ENCODE data around the gene CD248. TPM values are rescaled to one million over a fixed set of nuclear protein-coding genes. Genes with fewer than 3 reads are reported as not detected.

The CD248 gene
- total RNA-seq, 1 donor = 107 TPM

DNA sequence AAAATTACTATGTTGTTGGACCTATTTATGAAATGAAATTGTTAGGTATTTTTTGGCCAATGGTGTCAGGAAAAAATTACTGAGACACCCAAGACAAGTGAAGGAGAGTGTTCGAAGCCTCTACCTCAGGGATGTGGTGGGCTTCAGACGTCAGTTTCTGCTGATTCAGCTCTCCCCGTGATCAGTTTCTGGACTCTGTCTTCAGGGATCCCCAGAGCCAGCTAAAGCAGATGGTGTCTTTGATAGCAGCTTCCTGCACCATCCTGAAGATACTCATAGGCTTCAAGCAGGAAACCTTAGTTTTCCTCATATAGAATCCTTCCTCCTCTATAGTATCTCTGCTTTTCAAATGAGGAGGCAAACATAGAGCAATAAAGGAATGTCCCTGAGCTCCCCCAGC lies 7.4 kb downstream of the CD248 start:
- TF ChIP-seq, protein P1, sequence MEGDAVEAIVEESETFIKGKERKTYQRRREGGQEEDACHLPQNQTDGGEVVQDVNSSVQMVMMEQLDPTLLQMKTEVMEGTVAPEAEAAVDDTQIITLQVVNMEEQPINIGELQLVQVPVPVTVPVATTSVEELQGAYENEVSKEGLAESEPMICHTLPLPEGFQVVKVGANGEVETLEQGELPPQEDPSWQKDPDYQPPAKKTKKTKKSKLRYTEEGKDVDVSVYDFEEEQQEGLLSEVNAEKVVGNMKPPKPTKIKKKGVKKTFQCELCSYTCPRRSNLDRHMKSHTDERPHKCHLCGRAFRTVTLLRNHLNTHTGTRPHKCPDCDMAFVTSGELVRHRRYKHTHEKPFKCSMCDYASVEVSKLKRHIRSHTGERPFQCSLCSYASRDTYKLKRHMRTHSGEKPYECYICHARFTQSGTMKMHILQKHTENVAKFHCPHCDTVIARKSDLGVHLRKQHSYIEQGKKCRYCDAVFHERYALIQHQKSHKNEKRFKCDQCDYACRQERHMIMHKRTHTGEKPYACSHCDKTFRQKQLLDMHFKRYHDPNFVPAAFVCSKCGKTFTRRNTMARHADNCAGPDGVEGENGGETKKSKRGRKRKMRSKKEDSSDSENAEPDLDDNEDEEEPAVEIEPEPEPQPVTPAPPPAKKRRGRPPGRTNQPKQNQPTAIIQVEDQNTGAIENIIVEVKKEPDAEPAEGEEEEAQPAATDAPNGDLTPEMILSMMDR (IDR thresholded peaks at IDR 0.05; ENCODE audit: extremely low read depth, low read depth, low read length) = no peak
- Histone ChIP-seq H3K79me2 (ENCODE audit: insufficient read depth, low read length) (peaks cover 10% of the 10 kb centered on the region), H3K27me3 (ENCODE audit: insufficient read depth, low read length) (peaks cover 3% of the 10 kb centered on the region), H4K20me1 (ENCODE audit: insufficient read depth, low read length) (peaks cover 3% of the 10 kb centered on the region), H3K4me2 (ENCODE audit: insufficient read depth, low read length) (no peak overlapping the region), H3K9me3 (ENCODE audit: low read depth, low read length) (no peaks in the 10 kb centered on the region), H3K27ac (ENCODE audit: low read depth, low read length) (no peak overlapping the region), H3K4me3 (ENCODE audit: insufficient read depth, low read length) (no peak overlapping the region), H2AFZ (ENCODE audit: low read length) (no peak overlapping the region), H3K36me3 (ENCODE audit: insufficient read depth, low read length) (no peaks in the 10 kb centered on the region), H3K4me1 (ENCODE audit: insufficient read depth, low read length) (peaks cover 14% of the 10 kb centered on the region)
- DNase-seq (ENCODE audit: insufficient read length, low spot score, missing footprints) = no peak

DNA sequence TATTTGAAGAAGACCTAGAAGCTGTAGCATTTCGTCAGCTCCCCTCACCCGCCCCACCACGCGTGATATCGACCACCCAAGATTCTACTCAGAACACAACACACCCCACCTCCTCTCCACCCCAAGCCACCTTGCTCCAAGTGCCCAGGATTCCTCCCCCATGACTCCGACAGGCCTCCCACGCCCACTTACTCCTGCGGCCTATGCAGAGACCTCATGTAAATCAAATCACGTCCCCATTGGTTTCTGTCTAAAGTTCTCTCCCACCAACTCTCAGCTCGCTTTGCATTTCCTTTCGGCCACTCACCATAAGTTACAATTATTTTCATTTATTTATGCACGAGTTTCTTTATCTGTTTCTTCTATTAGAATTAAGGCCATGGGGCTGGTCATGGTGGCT lies 14.2 kb downstream of the CD248 start:
- Histone ChIP-seq H3K9me3 (ENCODE audit: low read depth, low read length) (no peaks in the 10 kb centered on the region), H3K4me2 (ENCODE audit: insufficient read depth, low read length) (no peak overlapping the region), H3K4me3 (ENCODE audit: insufficient read depth, low read length) (no peak overlapping the region), H2AFZ (ENCODE audit: low read length) (no peak overlapping the region), H4K20me1 (ENCODE audit: insufficient read depth, low read length) (no peaks in the 10 kb centered on the region), H3K27me3 (ENCODE audit: insufficient read depth, low read length) (peaks cover 7% of the 10 kb centered on the region), H3K36me3 (ENCODE audit: insufficient read depth, low read length) (no peaks in the 10 kb centered on the region), H3K27ac (ENCODE audit: low read depth, low read length) (no peak overlapping the region), H3K79me2 (ENCODE audit: insufficient read depth, low read length) (no peaks in the 10 kb centered on the region), H3K4me1 (ENCODE audit: insufficient read depth, low read length) (no peaks in the 10 kb centered on the region)
- peak; percentile 11 for DNase-seq (ENCODE audit: insufficient read length, low spot score, missing footprints)
- TF ChIP-seq, protein P1 (IDR thresholded peaks at IDR 0.05; ENCODE audit: extremely low read depth, low read depth, low read length) = no peak

DNA sequence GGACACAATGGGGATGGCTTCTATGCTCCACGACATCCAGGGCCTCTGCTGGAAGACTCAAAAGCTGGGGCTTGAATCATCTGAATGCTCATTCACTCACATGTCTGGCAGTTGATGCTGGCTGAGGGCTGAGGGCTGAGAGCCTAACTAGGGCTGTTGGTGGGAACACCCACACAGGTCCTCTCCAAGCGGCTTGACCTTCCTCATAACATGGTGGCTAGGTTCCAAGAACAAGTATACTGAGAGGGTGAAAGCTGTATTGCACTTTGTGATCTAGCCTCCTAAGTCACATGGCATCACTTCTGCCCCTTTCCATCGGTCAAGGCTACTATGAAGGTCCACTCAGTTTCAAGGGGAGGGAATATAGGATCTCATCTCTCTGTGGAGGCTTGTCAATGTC lies 17.7 kb downstream of the CD248 start:
- H3K4me1 ChIP-seq (ENCODE audit: insufficient read depth, low read length) = no peaks in the 10 kb centered on the region
- no peaks in the 10 kb centered on the region for H3K9me3 ChIP-seq (ENCODE audit: low read depth, low read length)
- no peak overlapping the region for H3K4me2 ChIP-seq (ENCODE audit: insufficient read depth, low read length)
- no peaks in the 10 kb centered on the region for H3K79me2 ChIP-seq (ENCODE audit: insufficient read depth, low read length)
- no peak overlapping the region for H3K4me3 ChIP-seq (ENCODE audit: insufficient read depth, low read length)
- peaks cover 7% of the 10 kb centered on the region for H3K27me3 ChIP-seq (ENCODE audit: insufficient read depth, low read length)
- no peak overlapping the region for H3K27ac ChIP-seq (ENCODE audit: low read depth, low read length)
- peak; percentile 68 for DNase-seq (ENCODE audit: insufficient read length, low spot score, missing footprints)
- no peak overlapping the region for H2AFZ ChIP-seq (ENCODE audit: low read length)
- H3K36me3 ChIP-seq (ENCODE audit: insufficient read depth, low read length) = no peaks in the 10 kb centered on the region
- TF ChIP-seq, protein P1 (IDR thresholded peaks at IDR 0.05; ENCODE audit: extremely low read depth, low read depth, low read length) = no peak
- no peaks in the 10 kb centered on the region for H4K20me1 ChIP-seq (ENCODE audit: insufficient read depth, low read length)

DNA sequence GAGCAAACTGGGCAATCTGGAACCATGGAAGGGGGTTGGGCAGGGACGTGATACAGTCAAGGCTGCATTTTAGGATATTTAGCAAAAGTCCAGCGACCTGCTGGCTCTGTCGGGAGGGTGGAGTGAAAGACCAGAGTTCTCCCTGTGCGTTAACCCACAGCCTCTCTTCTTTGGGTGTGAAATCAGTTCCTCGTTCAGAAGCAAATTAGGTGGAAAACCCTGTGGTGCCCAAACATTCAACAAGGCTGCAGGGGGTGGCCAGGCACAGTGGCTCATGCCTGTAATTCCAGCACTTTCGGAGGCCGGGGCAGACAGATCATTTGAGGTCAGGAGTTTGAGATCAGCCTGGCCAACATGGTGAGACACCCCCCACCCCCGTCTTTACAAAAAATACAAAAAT lies 19.2 kb downstream of the CD248 start:
- H3K27me3 ChIP-seq (ENCODE audit: insufficient read depth, low read length) = peaks cover 18% of the 10 kb centered on the region
- H3K79me2 ChIP-seq (ENCODE audit: insufficient read depth, low read length) = no peaks in the 10 kb centered on the region
- no peaks in the 10 kb centered on the region for H3K9me3 ChIP-seq (ENCODE audit: low read depth, low read length)
- DNase-seq (ENCODE audit: insufficient read length, low spot score, missing footprints) = peak; percentile 71
- H3K4me2 ChIP-seq (ENCODE audit: insufficient read depth, low read length) = no peak overlapping the region
- H3K4me3 ChIP-seq (ENCODE audit: insufficient read depth, low read length) = no peak overlapping the region
- H3K27ac ChIP-seq (ENCODE audit: low read depth, low read length) = no peak overlapping the region
- H4K20me1 ChIP-seq (ENCODE audit: insufficient read depth, low read length) = no peaks in the 10 kb centered on the region
- no peaks in the 10 kb centered on the region for H3K4me1 ChIP-seq (ENCODE audit: insufficient read depth, low read length)
- TF ChIP-seq, protein P1 (IDR thresholded peaks at IDR 0.05; ENCODE audit: extremely low read depth, low read depth, low read length) = no peak
- H2AFZ ChIP-seq (ENCODE audit: low read length) = no peak overlapping the region
- H3K36me3 ChIP-seq (ENCODE audit: insufficient read depth, low read length) = no peaks in the 10 kb centered on the region
